ENCODE measurements around the gene RADIL. TPM values are rescaled to one million over a fixed set of nuclear protein-coding genes. Genes with fewer than 3 reads are reported as not detected.
A peak's percentile ranks its signal among the peaks of the same experiment; 100 is the strongest.

RADIL gene
- total RNA-seq, 1 experiment from 2014 or later, result 5.6 TPM

GRCh38 chr7:4861227-4861626 lies 22.3 kb downstream of the RADIL start:
- no TSS peak for BruUV-seq (replicated peaks)
- H3K27me3 ChIP-seq (ENCODE audit: low read length), result no peaks in the 10 kb centered on the region
- no peak overlapping the region for H2AFZ ChIP-seq (ENCODE audit: low read length)
- no peak overlapping the region for H3K9ac ChIP-seq (ENCODE audit: low read length)
- POLR2A ChIA-PET (ENCODE audit: unreplicated experiment), result no interaction called here
- no peaks in the 10 kb centered on the region for H3K9me3 ChIP-seq (ENCODE audit: low read length)
- no peak for ATAC-seq
- H4K20me1 ChIP-seq (ENCODE audit: low read length), result no peaks in the 10 kb centered on the region
- no peak overlapping the region for H3K4me3 ChIP-seq (ENCODE audit: low read length)
- no peak for DNase-seq
- H3K79me2 ChIP-seq (ENCODE audit: low read length), result no peaks in the 10 kb centered on the region
- no peak for TF ChIP-seq EZH2 (IDR thresholded peaks at IDR 0.05; ENCODE audit: low read length, unreplicated experiment)
- H3K9me2 ChIP-seq (replicated peaks; ENCODE audit: low read length), result no peaks in the 10 kb centered on the region
- CTCF ChIA-PET, result no interaction called here
- no peak overlapping the region for H3K27ac ChIP-seq (ENCODE audit: low read length)
- no peaks in the 10 kb centered on the region for H3K36me3 ChIP-seq (ENCODE audit: low read depth, low read length)
- no peaks in the 10 kb centered on the region for H3F3A ChIP-seq (ENCODE audit: low read length, unreplicated experiment)
- no peaks in the 10 kb centered on the region for H3K4me1 ChIP-seq (ENCODE audit: insufficient read depth, low read length)
- no peak overlapping the region for H3K4me2 ChIP-seq (ENCODE audit: low read length)
- intact Hi-C loops (cut with micrococcal nuclease), result no loop called here

GRCh38 chr7:4857189-4857588 lies 26.3 kb downstream of the RADIL start:
- H3K9me3 ChIP-seq (ENCODE audit: low read length), result no peaks in the 10 kb centered on the region
- ChIA-PET POLR2A (ENCODE audit: unreplicated experiment) (no interaction called here), CTCF (no interaction called here)
- no peaks in the 10 kb centered on the region for H3K27me3 ChIP-seq (ENCODE audit: low read length)
- H3K79me2 ChIP-seq (ENCODE audit: low read length), result no peaks in the 10 kb centered on the region
- ATAC-seq (no peak), DNase-seq (no peak)
- H3K9me2 ChIP-seq (replicated peaks; ENCODE audit: low read length), result no peaks in the 10 kb centered on the region
- no peaks in the 10 kb centered on the region for H3F3A ChIP-seq (ENCODE audit: low read length, unreplicated experiment)
- no peaks in the 10 kb centered on the region for H4K20me1 ChIP-seq (ENCODE audit: low read length)
- H3K4me3 ChIP-seq (ENCODE audit: low read length), result peak overlapping the region; percentile 7; the same call in 1 of the 2 replicates
- peak overlapping the region; percentile 27 for H3K4me2 ChIP-seq (ENCODE audit: low read length)
- H3K4me1 ChIP-seq (ENCODE audit: insufficient read depth, low read length), result no peaks in the 10 kb centered on the region
- H3K9ac ChIP-seq (ENCODE audit: low read length), result no peak overlapping the region
- H2AFZ ChIP-seq (ENCODE audit: low read length), result no peak overlapping the region
- no peak overlapping the region for H3K27ac ChIP-seq (ENCODE audit: low read length)
- no peaks in the 10 kb centered on the region for H3K36me3 ChIP-seq (ENCODE audit: low read depth, low read length)
- TF ChIP-seq EZH2phosphoT487 (IDR thresholded peaks at IDR 0.05; ENCODE audit: borderline replicate concordance, low read length) (no peak), CTCF (conservative IDR thresholded peaks at IDR 0.05; ENCODE audit: low read depth, low read length) (no peak), EZH2 (IDR thresholded peaks at IDR 0.05; ENCODE audit: low read length, unreplicated experiment) (no peak)
- intact Hi-C loops (cut with micrococcal nuclease), result no loop called here
- BruUV-seq (replicated peaks), result no TSS peak

- ChIA-PET POLR2A (ENCODE audit: unreplicated experiment) (no interaction called here), CTCF (no interaction called here)
- H2AFZ ChIP-seq (ENCODE audit: low read length), result no peak overlapping the region
- H3K4me1 ChIP-seq (ENCODE audit: insufficient read depth, low read length), result no peaks in the 10 kb centered on the region
- no TSS peak for BruUV-seq (replicated peaks)
- ATAC-seq (no peak), DNase-seq (no peak)
- H3K27ac ChIP-seq (ENCODE audit: low read length), result no peak overlapping the region
- H4K20me1 ChIP-seq (ENCODE audit: low read length), result no peaks in the 10 kb centered on the region
- TF ChIP-seq EZH2 (IDR thresholded peaks at IDR 0.05; ENCODE audit: low read length, unreplicated experiment), result no peak
- TF ChIP-seq CTCF (conservative IDR thresholded peaks at IDR 0.05; ENCODE audit: low read depth, low read length), result no peak
- TF ChIP-seq EZH2phosphoT487 (IDR thresholded peaks at IDR 0.05; ENCODE audit: borderline replicate concordance, low read length), result no peak
- H3K9me2 ChIP-seq (replicated peaks; ENCODE audit: low read length), result no peaks in the 10 kb centered on the region
- no peaks in the 10 kb centered on the region for H3K79me2 ChIP-seq (ENCODE audit: low read length)
- no peak overlapping the region for H3K4me3 ChIP-seq (ENCODE audit: low read length)
- no peaks in the 10 kb centered on the region for H3K9me3 ChIP-seq (ENCODE audit: low read length)
- H3K36me3 ChIP-seq (ENCODE audit: low read depth, low read length), result no peaks in the 10 kb centered on the region
- intact Hi-C loops (cut with micrococcal nuclease), result no loop called here
- H3K9ac ChIP-seq (ENCODE audit: low read length), result no peak overlapping the region
- H3F3A ChIP-seq (ENCODE audit: low read length, unreplicated experiment), result no peaks in the 10 kb centered on the region
- H3K4me2 ChIP-seq (ENCODE audit: low read length), result no peak overlapping the region
- no peaks in the 10 kb centered on the region for H3K27me3 ChIP-seq (ENCODE audit: low read length)
These were observed 27.0 kb downstream of the RADIL start for GRCh38 chr7:4856336-4857057.

Data from PC-3 (cell line).